HL-60 (cell line): ENCODE measurements around the gene CCSER1.

Experiments used
- DNase-seq, 2 experiments: peaks; one replicate each; pipeline ENCODE4 v3.0.0-alpha.2; 2010 to 2020; ENCODE audit warnings: low read depth in 1 of 2, low spot score in 1 of 2
- H3K27ac ChIP-seq: fragments of 250-450 bp; sonication (Bioruptor Pico); replicated peaks from 2 replicates; pipeline ENCODE4 v1.5.1; 2020; ENCODE audit warnings: mild to moderate bottlenecking, moderate library complexity
- H3K27me3 ChIP-seq: fragments of 250-450 bp; sonication (Bioruptor Pico); 2 replicates; pipeline ENCODE4 v1.5.1; 2021; ENCODE audit warnings: mild to moderate bottlenecking, moderate library complexity; ENCODE audit not compliant: insufficient read depth, poor library complexity, severe bottlenecking
- H3K4me3 ChIP-seq: replicated peaks from 2 replicates; pipeline ENCODE4 v1.5.1; 2011; ENCODE audit warnings: mild to moderate bottlenecking, control low read depth, low read length; ENCODE audit not compliant: insufficient read depth
- CTCF ChIP-seq: IDR thresholded peaks from one replicate; pipeline ENCODE4 v1.5.1; 2011; ENCODE audit warnings: low read length, control low read depth, inconsistent platforms; ENCODE audit not compliant: insufficient read depth
- GABPA ChIP-seq: IDR thresholded peaks from 2 replicates; pipeline ENCODE4 v1.6.1; 2012; ENCODE audit warnings: low read depth
- POLR2AphosphoS5 ChIP-seq: IDR thresholded peaks from 2 replicates; pipeline ENCODE4 v1.6.1; 2012; ENCODE audit warnings: low read depth
- REST ChIP-seq: IDR thresholded peaks from 2 replicates; pipeline ENCODE4 v1.6.1; 2012; ENCODE audit warnings: low read depth; ENCODE audit not compliant: insufficient replicate concordance
- SPI1 ChIP-seq: IDR thresholded peaks from 2 replicates; pipeline ENCODE4 v1.6.1; 2012; ENCODE audit warnings: low read depth, mild to moderate bottlenecking, borderline replicate concordance

CCSER1 gene

GRCh38 chr4:91472046-91472445 lies 1344.9 kb downstream of the CCSER1 start:
- no peak overlapping the region for H3K4me3 ChIP-seq
- H3K27ac ChIP-seq: no peak overlapping the region
- TF ChIP-seq SPI1 (no peak), REST (no peak), GABPA (no peak), POLR2AphosphoS5 (no peak), CTCF (no peak)

GRCh38 chr4:91485415-91485814 lies 1358.2 kb downstream of the CCSER1 start:
- Histone ChIP-seq H3K27me3 (no peaks in the 10 kb centered on the region), H3K4me3 (no peak overlapping the region), H3K27ac (no peak overlapping the region)
- no peak for TF ChIP-seq REST
- TF ChIP-seq POLR2AphosphoS5: no peak
- TF ChIP-seq SPI1: no peak
- no peak for DNase-seq

More at GRCh38 chr4:91472046-91472445, 1344.9 kb downstream of the CCSER1 start:
- no peaks in the 10 kb centered on the region for H3K27me3 ChIP-seq
- DNase-seq: no peak

- no peak overlapping the region for H3K27ac ChIP-seq
- no peaks in the 10 kb centered on the region for H3K27me3 ChIP-seq
- no peak for DNase-seq
- no peak overlapping the region for H3K4me3 ChIP-seq
- TF ChIP-seq CTCF (no peak), POLR2AphosphoS5 (no peak), REST (no peak), SPI1 (no peak), GABPA (no peak)
These were observed 1361.8 kb downstream of the CCSER1 start for GRCh38 chr4:91488946-91489345.
